ENCODE measurements around the gene GLMP. TPM values are rescaled to one million over a fixed set of nuclear protein-coding genes. Genes with fewer than 3 reads are reported as not detected.

Gene GLMP
- total RNA-seq, 1 experiment from 2014 or later = 29.2 TPM

DNA sequence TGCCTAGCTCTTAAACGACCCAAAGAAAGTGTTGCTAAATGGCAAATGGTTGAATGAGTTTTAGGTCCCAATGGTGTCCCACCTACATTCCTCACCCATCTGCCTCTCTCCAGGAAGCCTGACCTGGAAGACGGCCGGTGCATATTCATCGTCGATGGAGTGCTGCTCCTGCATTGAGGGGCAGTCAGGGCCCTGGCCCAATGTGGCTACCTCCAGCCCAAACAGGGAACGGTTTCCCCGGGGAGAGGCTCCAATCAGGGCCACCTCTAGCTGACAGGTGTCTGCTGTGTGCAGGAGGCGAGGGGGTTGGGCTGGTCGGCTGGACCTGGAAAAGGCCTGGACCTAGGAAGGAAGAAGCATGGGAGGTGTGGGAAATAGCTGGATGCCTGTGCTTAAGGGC is 1.6 kb downstream of the GLMP start:
- H2AFZ ChIP-seq = no peak overlapping the region
- TF ChIP-seq, protein P1, sequence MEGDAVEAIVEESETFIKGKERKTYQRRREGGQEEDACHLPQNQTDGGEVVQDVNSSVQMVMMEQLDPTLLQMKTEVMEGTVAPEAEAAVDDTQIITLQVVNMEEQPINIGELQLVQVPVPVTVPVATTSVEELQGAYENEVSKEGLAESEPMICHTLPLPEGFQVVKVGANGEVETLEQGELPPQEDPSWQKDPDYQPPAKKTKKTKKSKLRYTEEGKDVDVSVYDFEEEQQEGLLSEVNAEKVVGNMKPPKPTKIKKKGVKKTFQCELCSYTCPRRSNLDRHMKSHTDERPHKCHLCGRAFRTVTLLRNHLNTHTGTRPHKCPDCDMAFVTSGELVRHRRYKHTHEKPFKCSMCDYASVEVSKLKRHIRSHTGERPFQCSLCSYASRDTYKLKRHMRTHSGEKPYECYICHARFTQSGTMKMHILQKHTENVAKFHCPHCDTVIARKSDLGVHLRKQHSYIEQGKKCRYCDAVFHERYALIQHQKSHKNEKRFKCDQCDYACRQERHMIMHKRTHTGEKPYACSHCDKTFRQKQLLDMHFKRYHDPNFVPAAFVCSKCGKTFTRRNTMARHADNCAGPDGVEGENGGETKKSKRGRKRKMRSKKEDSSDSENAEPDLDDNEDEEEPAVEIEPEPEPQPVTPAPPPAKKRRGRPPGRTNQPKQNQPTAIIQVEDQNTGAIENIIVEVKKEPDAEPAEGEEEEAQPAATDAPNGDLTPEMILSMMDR (conservative IDR thresholded peaks at IDR 0.05) = no peak
- no peak for TF ChIP-seq EZH2 (IDR thresholded peaks at IDR 0.05; ENCODE audit: low read depth)
- POLR2A ChIA-PET (ENCODE audit: unreplicated experiment) = interaction anchor here (0.6 kb wide), 1 partner anchor 28 kb away, joined by 6 read pairs; no protein-coding TSS in a partner anchor
- peaks cover 13% of the 10 kb centered on the region; the same call in 1 of the 2 replicates for H3F3A ChIP-seq (ENCODE audit: insufficient read depth, low read depth)
- TSS peak; percentile 36 for BruUV-seq (replicated peaks)
- DNase-seq = no peak
- no peaks in the 10 kb centered on the region for H3K9me2 ChIP-seq (ENCODE audit: insufficient read depth)
- no peaks in the 10 kb centered on the region for H3K36me3 ChIP-seq (ENCODE audit: low read depth)
- CTCF ChIA-PET = no interaction called here
- no peaks in the 10 kb centered on the region for H3K27me3 ChIP-seq (ENCODE audit: insufficient read depth, low read depth)
- intact Hi-C loops (cut with micrococcal nuclease; ENCODE audit: unreplicated experiment) = no loop called here
- no peak overlapping the region for H3K27ac ChIP-seq
- H4K20me1 ChIP-seq (ENCODE audit: insufficient read depth) = no peaks in the 10 kb centered on the region
- H3K4me2 ChIP-seq = no peak overlapping the region
- peaks cover 8% of the 10 kb centered on the region; the same call in 1 of the 2 replicates for H3K4me1 ChIP-seq (replicated peaks; ENCODE audit: insufficient read depth)
- no peaks in the 10 kb centered on the region for H3K79me2 ChIP-seq (ENCODE audit: low read depth)
- H3K9me3 ChIP-seq (ENCODE audit: insufficient read depth, low read depth) = no peaks in the 10 kb centered on the region
- no peak overlapping the region for H3K4me3 ChIP-seq

- intact Hi-C loops (cut with micrococcal nuclease; ENCODE audit: unreplicated experiment) = no loop called here
- CTCF ChIA-PET = no interaction called here
- TF ChIP-seq, protein P1 (conservative IDR thresholded peaks at IDR 0.05) = no peak
- no peak for TF ChIP-seq EZH2 (IDR thresholded peaks at IDR 0.05; ENCODE audit: low read depth)
- no peak overlapping the region for H2AFZ ChIP-seq
- H3F3A ChIP-seq (ENCODE audit: insufficient read depth, low read depth) = peaks cover 13% of the 10 kb centered on the region; the same call in 1 of the 2 replicates
- no peak overlapping the region for H3K27ac ChIP-seq
- H3K9me2 ChIP-seq (ENCODE audit: insufficient read depth) = no peaks in the 10 kb centered on the region
- no TSS peak for BruUV-seq (replicated peaks)
- H3K4me3 ChIP-seq = no peak overlapping the region
- no peaks in the 10 kb centered on the region for H3K27me3 ChIP-seq (ENCODE audit: insufficient read depth, low read depth)
- 0 out of 2 replicates have a peak, but pooled peaks cover 5% of the 10 kb centered on the region for H3K36me3 ChIP-seq (ENCODE audit: low read depth)
- H3K9me3 ChIP-seq (ENCODE audit: insufficient read depth, low read depth) = no peaks in the 10 kb centered on the region
- H3K79me2 ChIP-seq (ENCODE audit: low read depth) = no peaks in the 10 kb centered on the region
- POLR2A ChIA-PET (ENCODE audit: unreplicated experiment) = interaction anchor here (0.6 kb wide), 1 partner anchor 28 kb away, joined by 6 read pairs; no protein-coding TSS in a partner anchor
- no peak for DNase-seq
- no peak overlapping the region for H3K4me2 ChIP-seq
- peaks cover 8% of the 10 kb centered on the region; the same call in 1 of the 2 replicates for H3K4me1 ChIP-seq (replicated peaks; ENCODE audit: insufficient read depth)
- no peaks in the 10 kb centered on the region for H4K20me1 ChIP-seq (ENCODE audit: insufficient read depth)
Observed at GRCh38 chr1:156293098-156293434, 2.4 kb downstream of the GLMP start.

- Histone ChIP-seq H3F3A (ENCODE audit: insufficient read depth, low read depth) (peaks cover 13% of the 10 kb centered on the region; the same call in 1 of the 2 replicates), H2AFZ (no peak overlapping the region), H3K9me3 (ENCODE audit: insufficient read depth, low read depth) (no peaks in the 10 kb centered on the region), H3K9me2 (ENCODE audit: insufficient read depth) (no peaks in the 10 kb centered on the region), H3K27me3 (ENCODE audit: insufficient read depth, low read depth) (no peaks in the 10 kb centered on the region), H3K4me1 (replicated peaks; ENCODE audit: insufficient read depth) (peaks cover 8% of the 10 kb centered on the region; the same call in 1 of the 2 replicates), H3K4me3 (no peak overlapping the region), H4K20me1 (ENCODE audit: insufficient read depth) (no peaks in the 10 kb centered on the region), H3K27ac (no peak overlapping the region), H3K79me2 (ENCODE audit: low read depth) (no peaks in the 10 kb centered on the region), H3K36me3 (ENCODE audit: low read depth) (0 out of 2 replicates have a peak, but pooled peaks cover 8% of the 10 kb centered on the region), H3K4me2 (no peak overlapping the region)
- CTCF ChIA-PET = no interaction called here
- POLR2A ChIA-PET (ENCODE audit: unreplicated experiment) = no interaction called here
- DNase-seq = no peak
- intact Hi-C loops (cut with micrococcal nuclease; ENCODE audit: unreplicated experiment) = no loop called here
- TF ChIP-seq, protein P1 (conservative IDR thresholded peaks at IDR 0.05) = no peak
- TF ChIP-seq EZH2 (IDR thresholded peaks at IDR 0.05; ENCODE audit: low read depth) = no peak
- no TSS peak for BruUV-seq (replicated peaks)
Observed at GRCh38 chr1:156291226-156292061, 4.0 kb downstream of the GLMP start.
